Measurements from ENCODE around the gene AKR7A2.

The AKR7A2 gene

DNA sequence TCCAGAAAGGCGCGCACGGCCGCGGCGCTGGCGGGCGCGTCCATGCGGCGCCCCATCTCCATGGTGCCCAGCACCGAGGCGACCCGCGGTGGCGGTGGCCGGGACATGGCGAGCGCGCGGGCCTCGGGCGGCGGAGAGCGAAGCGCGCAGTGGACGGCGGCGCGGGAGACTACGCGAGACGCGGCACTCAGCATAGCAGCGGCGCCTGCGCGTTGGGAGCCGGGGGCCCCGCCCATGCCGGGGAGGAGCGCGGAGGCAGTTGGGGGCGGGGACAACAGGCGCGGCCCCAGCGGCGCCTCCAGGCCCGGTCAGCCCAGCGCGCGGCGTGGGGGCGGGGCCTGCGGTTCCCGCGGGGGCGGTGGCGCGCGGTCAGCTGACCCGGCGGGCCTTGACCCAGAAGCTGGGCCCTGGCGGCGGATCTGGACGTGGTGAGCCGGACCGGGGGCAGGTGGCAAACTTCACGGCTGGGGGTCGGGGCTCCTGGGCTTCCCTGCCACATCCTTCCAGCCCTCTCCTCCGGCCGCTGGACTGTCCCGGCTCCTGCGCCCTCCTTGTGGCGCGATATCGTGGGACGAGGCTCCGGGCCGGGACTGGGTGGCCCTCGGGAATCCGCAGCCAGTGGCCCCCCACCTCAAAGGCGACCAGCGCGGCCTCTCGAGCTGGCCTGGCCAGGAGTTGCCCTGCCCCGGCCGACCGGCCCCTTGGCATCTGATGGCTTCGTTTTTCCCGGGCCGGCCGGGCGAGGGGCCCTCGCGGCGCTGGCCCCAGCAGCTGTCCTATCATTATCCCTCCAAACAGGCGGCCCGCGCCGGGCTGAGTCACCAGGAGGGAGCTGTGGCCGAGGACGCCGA lies at the start of gene AKR7A2, which contains the start of gene SLC66A1:
Gene AKR7A2 (minus strand): TSS at position 214 of the 851 bp plus-strand sequence. CDS start 20 bp downstream, at position 194.
Gene SLC66A1 (plus strand): TSS at position 396 of the 851 bp plus-strand sequence. CDS start 5,352 bp downstream, outside the sequence.
- peak; percentile 87 for DNase-seq (ENCODE audit: low read depth)

DNA sequence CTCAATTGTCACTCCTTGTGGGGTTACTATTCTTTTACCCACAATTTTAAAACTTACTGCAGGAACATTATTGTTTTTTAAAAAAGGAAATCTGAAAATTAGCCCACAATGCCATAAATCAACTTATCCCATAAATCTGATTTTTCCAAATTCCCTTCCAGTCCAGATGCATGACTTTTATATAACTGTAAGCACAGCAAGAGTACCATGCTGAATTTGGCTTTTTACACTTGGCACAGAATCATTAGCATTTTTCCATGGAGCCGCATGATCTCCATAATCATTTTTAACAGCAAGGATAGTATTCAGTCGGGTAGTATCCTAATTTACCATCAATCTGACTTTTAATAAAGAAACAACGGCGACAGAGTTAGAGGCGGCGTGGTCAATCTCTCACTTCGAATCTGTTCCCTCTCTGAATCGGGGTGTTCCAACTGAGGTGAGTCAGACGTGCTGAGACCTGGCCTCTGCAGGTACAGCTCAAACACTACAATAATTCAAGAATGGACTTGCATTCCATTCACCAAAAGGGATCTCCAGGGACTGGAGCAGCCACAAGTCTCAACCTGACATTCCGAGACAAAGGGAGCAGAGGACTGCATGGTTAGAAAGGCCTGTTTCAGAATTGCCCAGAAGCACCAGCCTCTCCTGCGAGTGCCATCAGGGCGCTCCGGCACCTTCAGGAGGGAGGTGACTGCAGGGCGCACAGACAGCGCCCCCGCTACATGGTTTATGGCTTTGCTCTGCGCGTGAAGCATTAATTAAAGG lies 49.1 kb upstream of the AKR7A2 start:
- DNase-seq (ENCODE audit: low read depth) = no peak

DNA sequence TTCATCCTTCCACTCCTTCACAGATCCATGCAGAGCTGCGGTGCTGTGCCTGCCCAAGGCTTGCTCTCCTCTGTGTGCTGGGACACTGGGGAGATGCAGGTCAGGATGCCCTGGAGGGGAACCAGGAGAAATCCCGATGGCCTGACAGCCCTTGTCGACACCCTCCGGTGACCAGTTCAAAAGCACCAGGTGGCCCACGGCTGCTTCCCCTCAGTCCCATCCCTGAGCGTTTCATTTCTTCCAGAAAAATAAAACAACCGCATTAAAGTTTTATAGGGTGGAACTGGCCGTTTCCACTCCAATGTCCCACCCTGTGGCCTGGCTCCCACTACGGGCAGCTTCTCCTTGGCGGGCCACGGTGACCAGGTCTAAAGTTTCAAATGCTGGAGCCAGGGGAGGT lies 48.5 kb upstream of the AKR7A2 start:
- no peak for DNase-seq (ENCODE audit: low read depth)

DNA sequence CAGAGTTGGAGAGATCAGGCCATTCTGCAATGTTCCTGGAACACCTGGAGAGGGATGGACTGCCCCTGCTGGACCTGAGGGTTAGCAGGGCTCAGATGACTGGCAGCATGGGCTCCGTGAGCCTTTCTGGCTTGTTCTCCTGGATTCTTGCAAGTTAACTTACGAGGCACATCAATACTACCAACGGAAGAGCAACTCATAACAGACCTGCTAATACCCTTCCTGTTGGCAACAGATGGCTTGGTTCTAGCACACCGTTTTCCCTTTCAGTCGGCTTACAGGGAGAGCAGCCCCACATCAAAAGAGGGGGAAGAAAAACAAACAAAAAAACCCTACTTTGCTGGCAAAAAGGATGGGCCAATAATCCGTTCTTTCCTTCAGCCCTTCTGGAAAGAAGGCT lies 48.1 kb upstream of the AKR7A2 start:
- DNase-seq (ENCODE audit: low read depth) = no peak

DNA sequence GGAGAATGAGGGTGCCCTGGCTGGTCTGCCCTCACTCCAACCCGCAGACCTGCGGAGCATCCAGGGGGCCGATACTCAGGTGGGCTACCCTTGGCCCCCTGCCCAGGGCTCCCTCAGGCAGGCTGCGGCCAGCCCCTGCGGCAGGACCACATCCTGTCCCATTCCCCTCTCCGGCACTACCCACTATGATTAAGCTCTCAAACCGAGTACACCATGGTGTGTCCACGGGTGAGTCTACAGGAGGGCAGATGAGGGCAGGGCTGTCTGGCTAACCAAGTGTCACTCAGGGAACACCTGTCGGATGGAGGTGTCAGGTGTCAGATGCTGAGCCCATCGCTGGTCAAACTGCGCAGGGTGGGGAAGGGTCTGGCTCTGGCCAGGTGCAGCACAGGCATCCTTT lies 47.4 kb upstream of the AKR7A2 start:
- no peak for DNase-seq (ENCODE audit: low read depth)

DNA sequence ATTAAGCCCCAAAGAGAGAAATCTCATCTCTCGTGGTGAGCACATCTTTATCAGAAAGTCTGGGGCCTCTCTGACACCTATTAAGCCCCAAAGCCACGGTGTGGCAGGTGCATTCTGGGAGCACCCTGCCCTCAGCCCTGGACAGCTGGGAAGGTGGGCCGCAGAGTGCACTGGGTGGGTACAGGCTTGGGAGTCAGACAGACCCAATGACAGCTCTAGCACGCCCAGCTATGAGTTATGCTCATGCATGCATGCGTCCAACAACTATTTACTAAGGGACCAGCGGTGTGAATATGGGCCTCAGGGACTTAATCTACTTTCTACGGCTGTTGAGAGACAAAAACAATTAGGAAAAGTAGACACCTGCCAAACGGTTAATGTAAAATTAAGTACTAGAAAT lies 46.8 kb upstream of the AKR7A2 start:
- DNase-seq (ENCODE audit: low read depth) = no peak

DNA sequence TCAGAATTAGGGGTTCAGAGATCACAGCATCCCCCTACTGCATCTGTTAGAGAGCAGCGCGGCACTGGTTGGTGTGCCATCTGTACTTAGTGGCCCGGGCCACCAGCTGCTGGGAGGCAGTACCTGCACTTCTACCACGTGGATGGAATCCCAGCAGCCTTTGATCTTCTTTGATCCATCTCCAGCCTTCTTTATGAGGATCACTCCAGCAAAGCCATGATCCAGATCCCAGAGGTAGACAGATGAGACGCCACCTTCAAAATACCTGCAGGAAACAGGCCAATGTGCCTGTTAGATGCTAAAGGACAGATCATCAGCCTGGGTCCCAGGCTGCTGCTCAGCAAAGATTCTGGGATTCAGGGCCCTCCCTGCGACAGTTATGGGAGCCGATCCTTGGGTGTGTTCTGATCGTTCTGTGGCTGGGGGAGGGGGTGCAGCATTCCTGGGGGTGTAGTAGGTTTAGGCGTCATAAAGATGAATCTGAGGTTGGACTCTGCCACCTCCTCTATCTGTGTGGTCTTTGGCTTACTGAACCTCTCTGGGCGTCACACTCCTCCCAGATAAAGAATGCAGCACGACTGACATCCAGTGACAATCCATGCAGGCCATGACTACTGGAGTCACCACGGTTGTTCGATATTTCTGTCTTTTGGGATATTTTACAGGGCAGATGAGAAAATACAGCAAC lies 45.5 kb upstream of the AKR7A2 start:
- no peak for DNase-seq (ENCODE audit: low read depth)

DNA sequence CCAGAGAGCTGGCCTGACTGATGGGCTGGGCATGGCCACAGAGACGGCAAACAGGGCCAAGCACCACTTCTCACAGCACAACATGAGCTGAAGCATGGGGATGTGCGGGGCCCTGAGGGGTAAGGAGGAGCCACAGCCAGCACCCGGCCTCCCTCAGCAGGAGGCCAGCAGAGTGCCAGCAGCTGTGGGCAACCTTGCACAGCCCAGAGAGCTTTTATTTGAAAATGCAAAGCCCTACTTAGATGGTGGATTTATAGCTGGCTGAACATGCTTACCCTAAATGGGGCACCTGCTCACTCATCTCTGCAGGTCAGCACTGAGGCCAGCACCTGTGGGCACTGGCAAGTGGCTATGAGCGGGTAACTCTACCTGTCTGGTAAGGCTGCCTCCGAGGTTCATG lies 44.3 kb upstream of the AKR7A2 start:
- DNase-seq (ENCODE audit: low read depth) = no peak

DNA sequence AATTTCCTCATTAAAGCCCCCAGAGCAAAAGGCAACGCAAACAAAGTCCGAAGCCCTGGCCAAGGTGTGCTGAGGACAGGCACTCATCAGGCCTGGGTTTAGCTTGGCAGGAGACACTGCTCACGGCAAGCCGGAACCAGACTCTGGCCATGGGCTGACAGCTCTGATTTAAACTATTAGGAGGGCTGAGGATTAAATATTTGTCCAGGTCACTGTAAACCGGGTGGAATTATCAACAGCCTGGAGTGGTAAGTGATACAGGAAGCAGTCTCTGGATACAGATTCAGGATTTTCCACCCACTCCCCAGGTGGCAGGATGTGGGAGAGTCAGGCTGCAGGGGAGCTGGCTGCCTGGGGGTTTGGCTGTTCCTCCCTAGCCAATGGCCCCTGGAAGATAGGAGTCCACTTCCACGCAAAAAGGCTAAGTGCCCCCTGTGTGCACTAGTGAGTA lies 42.6 kb upstream of the AKR7A2 start:
- DNase-seq (ENCODE audit: low read depth) = no peak

DNA sequence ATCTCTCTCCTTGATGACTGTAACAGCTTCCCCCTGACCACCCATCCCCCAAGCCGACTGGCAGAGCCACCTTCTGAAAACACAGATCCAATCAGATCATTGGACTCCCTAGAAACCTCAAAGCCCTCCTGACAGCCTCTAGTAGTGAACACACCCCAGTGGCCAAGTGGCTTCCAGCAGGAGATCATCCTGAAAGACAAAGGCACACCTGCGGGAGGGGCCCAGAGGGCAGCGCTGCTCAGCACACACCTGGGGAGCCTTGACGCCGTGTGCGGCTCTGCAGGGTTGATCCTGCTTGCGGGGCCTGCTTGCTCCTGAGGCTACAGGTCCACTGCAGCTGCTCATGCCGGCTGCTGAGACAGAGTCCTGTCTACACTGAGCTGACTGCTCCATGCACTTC lies 41.7 kb upstream of the AKR7A2 start:
- no peak for DNase-seq (ENCODE audit: low read depth)

DNA sequence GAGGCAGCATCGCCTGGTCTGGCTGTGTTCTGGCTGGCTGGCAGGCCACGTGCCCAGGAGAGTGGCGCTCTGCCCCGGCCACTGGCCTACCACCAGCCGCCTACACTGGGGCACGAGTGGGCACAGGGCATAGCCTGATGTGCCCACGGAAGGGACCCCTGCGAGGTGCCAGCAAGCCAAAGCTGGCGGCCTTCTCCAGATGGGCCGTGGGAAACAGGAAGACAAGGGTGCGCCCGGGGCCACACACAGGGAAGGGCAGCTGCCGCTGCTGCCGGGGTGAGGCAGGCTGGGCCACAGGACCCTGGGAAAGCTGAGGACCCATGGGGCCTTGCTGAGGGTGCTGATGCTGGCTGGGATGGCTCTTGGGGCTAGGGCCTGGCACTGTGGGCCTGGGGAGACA lies 40.9 kb upstream of the AKR7A2 start:
- DNase-seq (ENCODE audit: low read depth) = no peak

DNA sequence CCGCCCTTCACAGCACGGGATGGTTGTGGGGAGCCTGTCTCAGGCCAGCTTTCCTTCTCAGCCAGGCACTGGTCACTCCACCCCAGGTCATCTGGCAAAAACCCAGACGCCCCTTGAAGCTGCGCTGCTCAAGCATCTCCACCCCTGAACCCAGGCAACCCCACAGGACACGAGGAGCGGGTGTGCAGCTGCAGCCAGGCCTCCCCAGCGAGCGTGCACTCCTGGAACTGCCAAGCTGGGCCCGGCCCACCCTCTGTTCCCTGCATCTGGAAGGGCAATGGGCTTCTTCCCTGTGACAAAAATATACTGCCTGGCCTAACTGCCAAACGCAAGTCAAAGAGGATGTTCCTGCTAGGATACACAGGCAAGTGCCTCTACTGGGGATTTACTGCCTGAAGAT lies 39.9 kb upstream of the AKR7A2 start:
- DNase-seq (ENCODE audit: low read depth) = no peak

DNA sequence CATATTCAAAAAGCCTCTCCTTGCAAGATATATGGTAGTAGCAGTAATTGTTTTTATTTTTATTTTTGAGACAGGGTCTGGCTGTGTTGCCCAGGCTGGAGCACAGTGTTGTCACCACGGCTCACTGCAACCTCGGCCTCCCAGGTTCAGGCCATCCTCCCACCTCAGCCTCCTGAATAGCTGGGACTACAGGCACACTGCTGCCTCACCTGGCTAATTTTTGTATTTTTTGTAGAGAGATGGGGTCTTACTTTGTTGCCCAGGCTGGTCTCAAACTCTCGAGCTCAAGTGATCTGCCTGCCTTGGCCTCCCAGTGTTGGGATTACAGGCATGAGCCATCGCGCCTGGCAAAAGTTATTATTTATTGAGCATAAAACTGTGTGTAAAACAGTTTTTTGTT lies 38.6 kb upstream of the AKR7A2 start:
- no peak for DNase-seq (ENCODE audit: low read depth)

DNA sequence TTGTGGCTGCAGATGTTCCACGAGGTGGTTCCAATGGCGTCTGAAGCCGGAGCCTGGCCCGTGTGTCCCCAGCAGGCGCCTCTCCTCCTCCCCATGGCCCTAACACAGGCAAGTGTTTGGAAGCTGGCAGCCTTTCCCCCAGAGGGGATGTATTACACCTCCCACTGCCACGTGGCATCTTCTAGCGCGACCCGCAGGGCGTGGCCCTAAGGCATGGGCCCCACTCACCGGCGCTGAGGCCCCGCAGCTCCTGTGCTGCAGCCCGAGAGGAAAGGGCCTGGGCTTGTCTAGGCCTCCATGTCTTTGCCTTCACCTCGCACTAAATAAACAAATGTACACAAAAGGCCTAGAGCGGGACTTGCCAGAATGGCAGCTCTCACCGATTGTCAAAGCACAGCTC lies 38.1 kb upstream of the AKR7A2 start:
- no peak for DNase-seq (ENCODE audit: low read depth)

DNA sequence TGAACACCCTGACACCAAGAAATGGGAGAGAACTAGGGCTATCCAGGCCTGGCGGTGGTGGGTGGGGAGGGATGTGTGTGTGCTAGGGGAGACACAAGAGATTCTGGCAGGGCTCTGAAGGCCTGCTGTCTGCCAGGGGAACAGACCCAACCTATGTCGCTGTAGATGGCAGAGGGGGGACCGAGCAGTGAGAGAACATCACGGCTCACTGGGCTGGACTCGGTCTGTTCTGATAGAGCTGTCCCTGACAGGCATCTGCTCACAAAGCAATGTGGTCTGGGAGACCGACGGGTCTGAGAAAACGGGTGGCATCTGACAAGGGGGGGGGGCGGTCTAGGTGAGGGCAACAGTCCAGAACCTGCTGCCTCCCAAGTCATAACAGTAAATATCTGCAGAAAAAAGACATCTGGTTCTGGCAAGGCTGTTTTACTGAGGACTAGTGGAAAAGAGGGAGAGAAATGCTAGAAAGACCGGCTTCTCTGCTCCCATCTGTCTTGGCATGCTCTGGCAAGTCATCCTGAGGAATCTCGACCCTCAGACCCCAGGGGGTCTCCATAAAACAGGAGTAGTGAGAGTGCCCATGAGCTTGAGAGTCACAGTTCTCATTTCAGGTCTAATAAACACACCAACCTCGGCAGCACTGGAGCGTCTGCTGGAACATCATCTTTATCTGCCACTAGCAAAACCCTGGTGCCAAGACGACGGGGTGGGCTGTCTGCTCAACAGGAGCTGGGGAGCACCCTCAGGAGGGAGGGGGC lies 36.7 kb upstream of the AKR7A2 start:
- no peak for DNase-seq (ENCODE audit: low read depth)

DNA sequence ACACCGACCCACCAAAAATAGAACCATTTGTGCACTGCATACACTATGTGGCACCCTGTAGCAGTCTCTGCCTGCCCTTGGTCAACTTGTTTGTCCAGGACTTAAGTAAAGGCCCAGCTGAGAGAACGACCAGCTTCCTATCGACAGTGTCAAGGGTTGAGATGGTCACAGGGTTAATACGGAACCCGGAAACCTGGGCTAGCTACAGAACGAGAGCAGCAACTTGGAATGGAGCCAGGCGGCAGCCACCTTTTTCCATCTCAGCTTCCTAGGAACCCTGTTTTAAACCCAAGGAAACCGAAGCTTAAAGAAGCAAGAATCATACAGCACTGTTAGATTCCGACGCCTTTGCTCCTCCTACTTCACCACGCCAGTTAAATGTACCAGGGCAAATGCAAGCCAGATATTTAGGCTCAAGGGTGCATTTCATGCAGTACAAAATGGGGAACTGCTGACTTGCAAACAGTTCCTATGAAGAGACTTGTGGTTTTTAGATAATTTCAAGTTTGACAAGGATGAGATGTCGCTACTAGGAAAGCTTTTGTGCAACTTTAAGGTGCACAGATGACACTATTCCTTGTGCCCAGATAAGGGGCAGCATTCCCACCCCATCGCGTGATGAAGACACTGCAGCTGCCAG lies 35.7 kb upstream of the AKR7A2 start:
- DNase-seq (ENCODE audit: low read depth) = no peak

DNA sequence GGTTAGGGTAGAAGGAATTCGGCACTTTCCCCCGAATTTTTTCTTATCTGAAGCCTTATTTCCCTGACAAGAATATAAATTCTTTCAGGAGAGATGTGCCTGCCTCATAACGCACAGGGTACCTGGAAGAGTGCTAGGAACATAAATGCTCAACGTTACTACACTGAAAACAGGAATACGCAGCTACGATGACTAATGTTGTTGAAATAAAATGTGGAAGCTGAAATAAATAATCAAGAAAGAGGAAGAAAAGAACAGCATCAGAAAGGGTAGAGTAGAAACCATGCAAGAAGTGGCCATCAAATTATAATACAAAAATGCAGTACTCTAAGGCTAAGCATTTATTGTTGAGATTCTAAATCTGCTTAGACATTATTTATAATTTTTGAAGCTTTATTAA lies 34.1 kb upstream of the AKR7A2 start:
- DNase-seq (ENCODE audit: low read depth) = no peak

DNA sequence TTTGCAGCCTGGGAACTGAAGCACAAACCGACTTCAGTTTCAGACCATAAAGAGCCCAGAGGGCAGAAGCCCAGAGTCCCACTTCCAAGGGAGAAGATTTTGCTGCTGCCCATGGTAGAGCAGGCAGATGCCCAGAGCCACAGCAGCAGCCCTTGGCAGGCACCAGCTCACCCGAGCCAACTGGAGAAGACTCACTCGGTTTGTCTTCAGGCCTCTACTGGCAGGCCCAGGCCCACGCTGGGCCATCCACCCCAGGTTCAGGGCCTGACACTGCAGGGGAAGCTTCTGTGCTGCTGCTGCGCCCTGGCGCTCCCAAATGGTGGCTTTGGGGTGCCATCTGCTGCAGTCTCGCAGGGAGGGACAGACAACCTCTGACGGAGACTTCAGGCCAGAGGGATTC lies 33.4 kb upstream of the AKR7A2 start:
- DNase-seq (ENCODE audit: low read depth) = no peak

DNA sequence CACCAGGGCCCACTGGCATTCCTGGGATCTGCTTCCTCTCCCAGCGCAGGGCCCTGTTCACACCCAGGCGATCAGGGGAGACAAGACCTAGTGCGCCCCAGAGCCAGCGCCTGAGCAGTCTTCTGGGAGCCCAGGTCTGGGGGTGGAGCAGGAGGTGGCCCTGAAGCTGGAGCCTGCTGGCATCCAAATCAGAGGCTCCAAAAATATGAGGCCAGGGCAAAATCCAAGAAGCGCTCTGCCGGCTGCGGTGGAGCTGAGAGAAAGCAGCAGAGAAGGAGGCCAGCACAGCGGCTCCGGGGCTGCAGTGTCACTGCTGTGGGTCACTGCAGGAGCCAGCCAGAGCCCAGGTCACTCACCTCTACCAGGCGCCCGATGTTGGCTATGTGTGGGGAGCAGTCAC lies 32.9 kb upstream of the AKR7A2 start:
- no peak for DNase-seq (ENCODE audit: low read depth)

DNA sequence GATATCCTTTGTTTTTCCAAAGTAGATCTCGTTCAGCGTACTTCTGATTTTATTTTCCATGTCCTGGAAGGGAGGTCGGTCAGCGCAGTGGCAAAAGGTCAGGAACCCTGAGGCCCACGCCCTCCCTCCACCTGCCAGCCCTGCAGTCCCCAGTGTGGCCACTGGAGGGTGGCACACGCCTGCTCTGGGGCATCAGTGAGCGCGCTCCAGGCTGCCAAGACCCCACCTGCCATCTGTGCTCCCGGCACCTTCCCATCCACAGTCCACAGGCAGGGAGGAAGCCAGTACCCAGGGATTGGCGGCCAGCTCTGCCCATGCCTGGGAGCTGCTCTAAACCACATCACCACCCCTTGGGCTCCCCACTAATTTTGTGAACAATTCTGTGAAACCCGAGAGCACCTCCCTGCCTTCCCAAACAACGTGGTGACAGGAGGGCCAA lies 32.4 kb upstream of the AKR7A2 start:
- DNase-seq (ENCODE audit: low read depth) = no peak

DNA sequence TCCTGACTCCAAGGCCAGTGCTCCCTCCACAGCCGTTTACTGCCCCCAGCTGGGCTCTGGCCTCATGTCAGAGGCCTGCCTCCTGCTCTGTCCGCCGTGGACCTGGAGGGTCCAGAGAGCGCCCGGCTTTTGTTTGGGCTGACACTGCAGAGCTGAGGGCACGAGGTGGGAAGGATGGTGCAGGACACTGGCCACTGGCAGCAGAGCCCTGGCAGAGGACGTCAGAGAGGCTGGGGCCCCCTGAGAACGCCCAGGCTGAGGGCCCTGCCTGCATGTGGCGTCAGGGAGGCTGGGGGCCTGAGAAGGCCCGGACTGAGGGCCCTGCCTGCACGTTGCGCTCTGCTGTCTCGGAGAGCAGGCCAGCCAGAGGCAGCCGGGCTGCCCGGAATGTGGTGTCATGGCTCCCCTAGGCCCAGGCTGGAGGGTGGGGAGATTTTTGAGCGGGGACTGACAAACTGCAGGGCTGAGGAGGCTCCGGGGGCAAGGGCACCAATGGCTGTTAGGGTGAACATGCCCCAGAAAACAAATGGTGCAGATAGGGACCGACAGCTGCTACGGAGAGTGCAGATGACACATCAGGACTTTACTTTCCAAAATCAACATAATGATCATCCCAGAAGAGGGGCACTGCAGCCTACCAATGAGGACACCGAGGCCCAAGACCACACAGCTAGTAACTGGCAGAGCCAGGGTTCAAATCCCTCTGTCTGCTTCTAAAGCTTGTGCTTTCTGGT lies 31.8 kb upstream of the AKR7A2 start:
- DNase-seq (ENCODE audit: low read depth) = no peak

Data from stromal cell of bone marrow (primary cell).